Nephron (organoid): ENCODE measurements around the gene RFXAP.
A peak's percentile ranks its signal among the peaks of the same experiment; 100 is the strongest.

Source experiments
- H3K27ac Mint-ChIP-seq, 3 experiments: 2 replicates each; pipeline ENCODE4 v1.8.0; 2020; ENCODE audit warnings: mixed read lengths in 3 of 3, mild to moderate bottlenecking in 2 of 3, moderate library complexity in 1 of 3
- H3K27me3 Mint-ChIP-seq: 2 replicates; pipeline ENCODE4 v1.8.0; 2021; ENCODE audit warnings: low read depth, mild to moderate bottlenecking, moderate library complexity, mixed read lengths
- H3K36me3 Mint-ChIP-seq: 2 replicates; pipeline ENCODE4 v1.8.0; 2020; ENCODE audit warnings: low read depth, mixed read lengths
- H3K4me1 Mint-ChIP-seq: 2 replicates; pipeline ENCODE4 v1.8.0; 2020; ENCODE audit warnings: mixed read lengths
- H3K4me3 Mint-ChIP-seq, 3 experiments: 2 replicates each; pipeline ENCODE4 v1.8.0; 2020; ENCODE audit warnings: mild to moderate bottlenecking in 3 of 3, mixed read lengths in 3 of 3, moderate library complexity in 2 of 3
- H3K9me3 Mint-ChIP-seq: 2 replicates; pipeline ENCODE4 v1.8.0; 2020; ENCODE audit warnings: mixed read lengths
- TF ChIP-seq, protein P1 (sequence below), 3 experiments: fragments of 200-600 bp; sonication (generic); IDR thresholded peaks; one replicate each; pipeline ENCODE4 v1.5.0; 2021; ENCODE audit warnings: antibody characterized with exemption in 3 of 3; ENCODE audit not compliant: unreplicated experiment in 3 of 3

The RFXAP gene

DNA sequence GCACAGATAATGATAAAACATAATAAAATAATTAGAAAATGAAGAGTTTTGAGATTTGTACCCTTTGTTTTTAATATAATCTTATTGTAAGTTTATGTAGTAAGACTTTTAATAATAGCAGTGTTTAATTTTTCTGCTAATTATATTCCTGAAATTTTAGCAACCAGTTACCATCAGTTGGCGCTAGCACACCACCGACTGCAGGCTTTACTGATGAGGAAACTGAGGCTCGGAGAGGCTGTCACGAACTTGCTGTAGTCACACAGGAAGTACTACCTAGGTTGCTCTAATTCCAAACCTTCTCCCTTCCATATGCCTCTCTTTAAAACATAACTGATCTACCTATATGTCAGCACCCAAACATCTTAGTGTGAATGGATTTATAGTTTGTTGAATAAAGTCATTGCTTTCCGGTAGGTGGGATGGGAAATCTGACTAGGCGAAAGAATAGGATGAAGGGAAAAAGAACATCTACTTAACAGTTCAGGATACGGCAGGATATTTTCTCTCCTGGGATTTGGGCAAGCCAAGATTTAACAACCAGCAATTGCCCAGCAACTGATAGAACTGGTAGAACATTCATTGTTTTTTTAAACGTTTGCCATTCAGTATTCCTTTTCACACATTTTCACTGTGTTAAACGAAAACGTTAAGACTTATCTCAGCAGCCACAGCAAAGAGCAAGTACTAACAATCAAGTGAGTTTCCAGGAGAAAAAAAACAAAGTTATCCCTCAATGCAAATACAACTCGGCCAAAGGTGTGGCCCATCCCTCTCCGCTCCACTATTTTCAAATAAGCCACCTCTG is 822 bp upstream of the RFXAP start:
- Mint-ChIP-seq H3K27ac (peak overlapping the region; percentile 65 to 86 (median 80)), H3K4me1 (peaks cover 32% of the 10 kb centered on the region), H3K9me3 (no peaks in the 10 kb centered on the region), H3K27me3 (no peaks in the 10 kb centered on the region), H3K36me3 (no peaks in the 10 kb centered on the region), H3K4me3 (peak overlapping the region; percentile 89 to 96 (median 92))
- TF ChIP-seq, protein P1, sequence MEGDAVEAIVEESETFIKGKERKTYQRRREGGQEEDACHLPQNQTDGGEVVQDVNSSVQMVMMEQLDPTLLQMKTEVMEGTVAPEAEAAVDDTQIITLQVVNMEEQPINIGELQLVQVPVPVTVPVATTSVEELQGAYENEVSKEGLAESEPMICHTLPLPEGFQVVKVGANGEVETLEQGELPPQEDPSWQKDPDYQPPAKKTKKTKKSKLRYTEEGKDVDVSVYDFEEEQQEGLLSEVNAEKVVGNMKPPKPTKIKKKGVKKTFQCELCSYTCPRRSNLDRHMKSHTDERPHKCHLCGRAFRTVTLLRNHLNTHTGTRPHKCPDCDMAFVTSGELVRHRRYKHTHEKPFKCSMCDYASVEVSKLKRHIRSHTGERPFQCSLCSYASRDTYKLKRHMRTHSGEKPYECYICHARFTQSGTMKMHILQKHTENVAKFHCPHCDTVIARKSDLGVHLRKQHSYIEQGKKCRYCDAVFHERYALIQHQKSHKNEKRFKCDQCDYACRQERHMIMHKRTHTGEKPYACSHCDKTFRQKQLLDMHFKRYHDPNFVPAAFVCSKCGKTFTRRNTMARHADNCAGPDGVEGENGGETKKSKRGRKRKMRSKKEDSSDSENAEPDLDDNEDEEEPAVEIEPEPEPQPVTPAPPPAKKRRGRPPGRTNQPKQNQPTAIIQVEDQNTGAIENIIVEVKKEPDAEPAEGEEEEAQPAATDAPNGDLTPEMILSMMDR (IDR thresholded peaks at IDR 0.05; ENCODE audit: unreplicated experiment in 3 of 3) = no peak

DNA sequence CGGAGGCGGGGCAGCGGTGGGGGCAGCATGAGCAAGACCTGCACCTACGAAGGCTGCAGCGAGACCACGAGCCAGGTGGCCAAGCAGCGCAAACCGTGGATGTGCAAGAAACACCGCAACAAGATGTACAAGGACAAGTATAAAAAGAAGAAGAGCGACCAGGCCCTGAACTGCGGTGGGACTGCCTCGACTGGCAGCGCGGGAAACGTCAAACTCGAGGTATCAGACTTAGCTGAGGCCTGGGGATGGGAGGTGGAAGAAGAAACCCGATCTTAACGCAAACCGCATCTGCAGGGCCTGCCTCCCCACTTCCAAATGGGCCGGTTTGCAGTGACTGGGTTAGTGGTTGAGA is 693 bp downstream of the RFXAP start:
- Mint-ChIP-seq H3K27ac (peak overlapping the region; percentile 7 to 69 (median 22)), H3K4me3 (peak overlapping the region; percentile 89 to 96 (median 92)), H3K27me3 (no peaks in the 10 kb centered on the region), H3K36me3 (no peaks in the 10 kb centered on the region), H3K9me3 (no peaks in the 10 kb centered on the region), H3K4me1 (peaks cover 26% of the 10 kb centered on the region)
- TF ChIP-seq, protein P1 (IDR thresholded peaks at IDR 0.05; ENCODE audit: unreplicated experiment in 3 of 3) = no peak

DNA sequence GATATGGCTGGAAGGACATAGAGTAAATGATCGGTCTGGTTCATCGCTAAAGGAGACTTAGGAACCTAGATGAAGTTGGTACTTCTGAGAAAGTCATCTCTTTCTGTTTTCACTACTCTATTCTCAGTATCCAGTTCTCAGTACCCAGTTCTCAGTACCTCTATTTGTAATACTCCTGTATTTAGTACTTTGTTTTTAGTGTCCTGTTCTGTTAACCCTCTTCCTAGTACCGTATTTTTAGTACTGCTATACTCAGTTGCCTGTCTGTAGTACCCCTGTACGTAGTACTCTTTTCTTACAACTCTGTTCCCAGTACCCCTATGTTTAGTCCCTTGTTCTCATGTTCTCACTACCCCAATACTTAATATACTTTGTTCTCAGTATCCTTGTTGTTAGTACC is 1.2 kb downstream of the RFXAP start:
- H3K27me3 Mint-ChIP-seq = no peaks in the 10 kb centered on the region
- H3K27ac Mint-ChIP-seq = peak overlapping the region in 2 of 3 experiments; percentile 7 to 69
- H3K4me1 Mint-ChIP-seq = peaks cover 25% of the 10 kb centered on the region
- peaks cover 4% of the 10 kb centered on the region for H3K36me3 Mint-ChIP-seq
- no peaks in the 10 kb centered on the region for H3K9me3 Mint-ChIP-seq
- TF ChIP-seq, protein P1 (IDR thresholded peaks at IDR 0.05; ENCODE audit: unreplicated experiment in 3 of 3) = no peak
- H3K4me3 Mint-ChIP-seq = peak overlapping the region; percentile 89 to 96 (median 92)

DNA sequence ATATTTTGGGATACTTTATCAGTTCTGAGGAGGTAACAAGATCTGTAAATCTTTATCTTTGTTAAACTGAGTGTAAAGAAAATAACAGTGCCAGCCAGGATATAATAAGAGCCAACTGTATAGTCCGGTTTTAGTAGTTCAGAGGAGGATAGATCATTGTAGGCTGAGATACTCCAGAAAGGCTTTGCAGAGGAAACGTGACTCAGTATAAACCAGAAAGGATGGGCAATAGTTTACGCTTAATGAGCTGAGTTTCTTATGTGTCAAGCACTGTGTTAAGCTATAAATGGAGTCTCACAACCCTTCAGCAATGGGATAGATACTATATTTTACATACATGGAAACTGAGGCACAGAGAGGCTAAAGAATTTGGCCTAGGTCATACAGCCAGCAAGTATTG is 3.8 kb downstream of the RFXAP start:
- Mint-ChIP-seq H3K9me3 (no peaks in the 10 kb centered on the region), H3K27me3 (no peaks in the 10 kb centered on the region), H3K4me3 (no peak overlapping the region), H3K36me3 (peaks cover 5% of the 10 kb centered on the region), H3K27ac (no peak overlapping the region), H3K4me1 (peaks cover 25% of the 10 kb centered on the region)
- TF ChIP-seq, protein P1 (IDR thresholded peaks at IDR 0.05; ENCODE audit: unreplicated experiment in 3 of 3) = no peak

DNA sequence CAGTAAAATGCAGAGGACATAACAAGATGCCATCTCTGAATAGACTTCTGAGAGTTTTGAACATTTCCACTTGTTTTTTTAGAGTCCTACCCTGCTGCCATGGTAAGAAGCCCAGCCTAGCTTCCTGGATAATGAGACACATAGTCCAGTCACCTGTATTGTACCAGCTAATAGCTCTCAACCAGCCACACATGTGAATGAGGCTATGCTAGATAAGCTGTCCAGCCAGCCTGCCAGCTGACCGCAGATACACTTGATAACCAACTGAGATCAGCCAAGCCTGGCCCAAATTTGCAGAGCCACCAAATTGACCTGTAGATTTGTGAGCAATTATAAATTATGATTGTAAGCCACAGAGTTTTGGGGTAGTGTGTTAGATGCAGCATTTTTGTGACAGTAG is 10.7 kb downstream of the RFXAP start:
- Mint-ChIP-seq H3K36me3 (peaks cover 9% of the 10 kb centered on the region), H3K4me3 (no peak overlapping the region), H3K27me3 (no peaks in the 10 kb centered on the region), H3K9me3 (no peaks in the 10 kb centered on the region), H3K27ac (no peak overlapping the region), H3K4me1 (no peaks in the 10 kb centered on the region)
- TF ChIP-seq, protein P1 (IDR thresholded peaks at IDR 0.05; ENCODE audit: unreplicated experiment in 3 of 3) = no peak

DNA sequence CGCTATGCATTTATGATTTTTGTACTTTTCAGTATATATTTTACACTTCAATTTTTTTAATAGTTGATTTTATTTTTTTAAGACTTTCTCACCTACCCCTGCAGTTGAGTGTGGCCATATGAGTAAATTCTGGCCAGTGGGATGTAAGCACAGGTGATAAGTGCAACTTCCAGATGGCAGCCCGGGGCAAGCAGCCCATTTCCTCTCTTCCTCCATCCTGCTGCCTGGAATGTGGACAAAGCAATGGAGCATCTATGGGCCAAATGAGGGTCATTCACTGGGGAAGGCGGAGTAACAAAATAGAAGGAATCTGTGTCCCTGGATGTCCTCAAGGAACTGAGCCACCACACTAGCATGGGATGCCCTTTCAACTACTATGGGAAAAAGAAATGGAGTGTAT is 12.3 kb downstream of the RFXAP start:
- TF ChIP-seq, protein P1 (IDR thresholded peaks at IDR 0.05; ENCODE audit: unreplicated experiment in 3 of 3) = no peak
- H3K36me3 Mint-ChIP-seq = peaks cover 7% of the 10 kb centered on the region
- H3K4me3 Mint-ChIP-seq = no peak overlapping the region
- H3K9me3 Mint-ChIP-seq = no peaks in the 10 kb centered on the region
- no peaks in the 10 kb centered on the region for H3K27me3 Mint-ChIP-seq
- no peaks in the 10 kb centered on the region for H3K4me1 Mint-ChIP-seq
- no peak overlapping the region for H3K27ac Mint-ChIP-seq
